ENCODE measurements around the gene SYNC.

DNA sequence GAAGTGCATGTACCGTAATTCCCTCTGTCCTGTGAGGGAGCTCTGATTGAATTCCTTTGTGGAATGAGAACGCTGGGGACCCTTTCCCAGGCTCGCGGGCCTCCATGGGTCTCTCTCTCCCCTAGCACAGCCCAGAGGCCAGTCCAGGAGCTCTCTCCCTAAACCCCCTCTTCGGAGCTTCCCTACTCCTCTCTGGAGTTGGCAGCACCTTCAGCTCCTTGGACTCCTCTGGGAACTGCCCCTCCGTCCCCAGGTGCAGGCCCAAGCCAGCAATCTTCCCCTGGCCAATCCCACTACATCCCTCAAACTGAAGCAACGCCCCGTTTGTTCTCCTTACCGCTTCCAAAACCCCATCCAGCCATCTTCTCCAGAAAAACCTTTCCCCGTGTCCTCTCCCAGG is 10.5 kb upstream of the SYNC start:
- TF ChIP-seq EZH2 (IDR thresholded peaks at IDR 0.05; ENCODE audit: insufficient read depth, poor library complexity, severe bottlenecking) (no peak), EZH2phosphoT487 (IDR thresholded peaks at IDR 0.05; ENCODE audit: insufficient read depth, low read depth) (no peak)
